OCI-LY7 (cell line): ENCODE results near the gene HOXC9. TPM values are rescaled to one million over a fixed set of nuclear protein-coding genes. Genes with fewer than 3 reads are reported as not detected.
A peak's percentile ranks its signal among the peaks of the same experiment; 100 is the strongest.
"Not testable (repeated sequence)": the region's sequence is repeated elsewhere in the genome, so short reads cannot be mapped to it uniquely, and the experiment has no call there.

Source experiments
- BruUV-seq: library from RNA; stranded (reverse); fragments of 400-500 nt; replicated peaks from 2 replicates; lab custom pipeline; 2021; lab: Mats Ljungman, UMichigan
- CTCF ChIA-PET: fragments of 300-600 bp; sonication (Branson Sonifier 250); formaldehyde crosslinking; loops from one replicate; lab custom pipeline; 2022; ENCODE audit warnings: antibody characterized with exemption; ENCODE audit not compliant: unreplicated experiment; lab: Charles Lee
- POLR2A ChIA-PET: fragments of 300-600 bp; sonication (Branson Sonifier 250); formaldehyde crosslinking; loops from one replicate; lab custom pipeline; 2022; ENCODE audit warnings: antibody characterized with exemption; lab: Charles Lee
- DNase-seq: peaks from one replicate; pipeline ENCODE4 v3.0.0-alpha.2; 2015; ENCODE audit warnings: low spot score
- H2AFZ ChIP-seq: fragments of 200-600 bp; sonication (generic), shearing (Covaris generic); 2 replicates; pipeline ENCODE4 v1.6.1; 2014; ENCODE audit warnings: mild to moderate bottlenecking, antibody characterized with exemption, low read length, moderate library complexity
- H3K27ac ChIP-seq: fragments of 200-600 bp; sonication (generic); 2 replicates; pipeline ENCODE4 v1.5.1; 2014; ENCODE audit warnings: mixed run types, low read depth, mild to moderate bottlenecking, moderate library complexity, low read length, inconsistent platforms; ENCODE audit not compliant: poor library complexity, severe bottlenecking
- H3K36me3 ChIP-seq: fragments of 200-600 bp; sonication (generic); 2 replicates; pipeline ENCODE4 v1.6.1; 2014; ENCODE audit warnings: mild to moderate bottlenecking, antibody characterized with exemption, low read length, moderate library complexity, mixed read lengths; ENCODE audit not compliant: insufficient read depth
- H3K4me1 ChIP-seq: fragments of 200-600 bp; sonication (generic); 2 replicates; pipeline ENCODE4 v1.5.1; 2014; ENCODE audit warnings: mild to moderate bottlenecking, low read length; ENCODE audit not compliant: insufficient read depth, poor library complexity, severe bottlenecking
- H3K4me2 ChIP-seq: fragments of 200-600 bp; sonication (generic); 2 replicates; pipeline ENCODE4 v1.6.1; 2014; ENCODE audit warnings: mild to moderate bottlenecking, low read length
- H3K4me3 ChIP-seq: fragments of 200-600 bp; sonication (generic); 2 replicates; pipeline ENCODE4 v1.5.1; 2014; ENCODE audit warnings: mild to moderate bottlenecking, low read depth, low read length; ENCODE audit not compliant: poor library complexity, severe bottlenecking
- H3K79me2 ChIP-seq: fragments of 200-600 bp; sonication (generic); 2 replicates; pipeline ENCODE4 v1.6.1; 2016; ENCODE audit warnings: low read depth, mild to moderate bottlenecking, low read length, moderate library complexity, mixed read lengths; ENCODE audit not compliant: insufficient read depth
- H3K9me2 ChIP-seq: fragments of 200-600 bp; sonication (generic); 2 replicates; pipeline ENCODE4 v1.6.1; 2016; ENCODE audit warnings: mild to moderate bottlenecking, low read length, mixed read lengths; ENCODE audit not compliant: insufficient read depth
- H3K9me3 ChIP-seq: fragments of 200-600 bp; sonication (generic); 2 replicates; pipeline ENCODE4 v1.6.1; 2014; ENCODE audit warnings: mild to moderate bottlenecking, mixed run types, low read length, mixed read lengths
- H4K20me1 ChIP-seq: fragments of 200-600 bp; sonication (generic); 2 replicates; pipeline ENCODE4 v1.6.1; 2014; ENCODE audit warnings: mild to moderate bottlenecking, antibody characterized with exemption, low read length, moderate library complexity, mixed read lengths; ENCODE audit not compliant: insufficient read depth
- EZH2phosphoT487 ChIP-seq: fragments of 200-600 bp; sonication (generic); IDR thresholded peaks from 2 replicates; pipeline ENCODE4 v1.6.1; 2018; ENCODE audit warnings: low read depth, borderline replicate concordance, mild to moderate bottlenecking, mixed run types, antibody characterized with exemption, low read length, moderate library complexity, mixed read lengths
- intact Hi-C: fragments of 100-400 bp; cut with micrococcal nuclease; formaldehyde crosslinking; loops from one replicate; pipeline ENCODE4 v1.10.0; 2022; ENCODE audit not compliant: unreplicated experiment
- total RNA-seq, 2 experiments: library from RNA; depleted of rRNA in 1 of 2; stranded (reverse); fragments of >200 nt in 1 of 2; shearing (Covaris generic) in 1 of 2; gene quantifications; 2 replicates each; pipeline ENCODE4 v1.2.3, GENCODE V29; 2014 to 2022
- TF ChIP-seq, protein P1 (sequence below): fragments of 200-600 bp; sonication (generic); conservative IDR thresholded peaks from 2 replicates; pipeline ENCODE4 v1.5.1; 2014; ENCODE audit warnings: mild to moderate bottlenecking, antibody characterized with exemption, low read length, moderate library complexity, mixed read lengths

Gene HOXC9
- total RNA-seq, 2 experiments from 2014 or later: 0.42 TPM; not detected in 1

- intact Hi-C loops: no loop called here
- H4K20me1 ChIP-seq: no peaks in the 10 kb centered on the region
- no peak overlapping the region for H2AFZ ChIP-seq
- no peaks in the 10 kb centered on the region for H3K79me2 ChIP-seq
- no peaks in the 10 kb centered on the region for H3K9me3 ChIP-seq
- peaks cover 46% of the 10 kb centered on the region for H3K4me1 ChIP-seq
- CTCF ChIA-PET: no interaction called here
- TF ChIP-seq, protein P1, sequence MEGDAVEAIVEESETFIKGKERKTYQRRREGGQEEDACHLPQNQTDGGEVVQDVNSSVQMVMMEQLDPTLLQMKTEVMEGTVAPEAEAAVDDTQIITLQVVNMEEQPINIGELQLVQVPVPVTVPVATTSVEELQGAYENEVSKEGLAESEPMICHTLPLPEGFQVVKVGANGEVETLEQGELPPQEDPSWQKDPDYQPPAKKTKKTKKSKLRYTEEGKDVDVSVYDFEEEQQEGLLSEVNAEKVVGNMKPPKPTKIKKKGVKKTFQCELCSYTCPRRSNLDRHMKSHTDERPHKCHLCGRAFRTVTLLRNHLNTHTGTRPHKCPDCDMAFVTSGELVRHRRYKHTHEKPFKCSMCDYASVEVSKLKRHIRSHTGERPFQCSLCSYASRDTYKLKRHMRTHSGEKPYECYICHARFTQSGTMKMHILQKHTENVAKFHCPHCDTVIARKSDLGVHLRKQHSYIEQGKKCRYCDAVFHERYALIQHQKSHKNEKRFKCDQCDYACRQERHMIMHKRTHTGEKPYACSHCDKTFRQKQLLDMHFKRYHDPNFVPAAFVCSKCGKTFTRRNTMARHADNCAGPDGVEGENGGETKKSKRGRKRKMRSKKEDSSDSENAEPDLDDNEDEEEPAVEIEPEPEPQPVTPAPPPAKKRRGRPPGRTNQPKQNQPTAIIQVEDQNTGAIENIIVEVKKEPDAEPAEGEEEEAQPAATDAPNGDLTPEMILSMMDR: no peak
- TF ChIP-seq EZH2phosphoT487: no peak
- H3K27ac ChIP-seq: no peak overlapping the region
- H3K4me2 ChIP-seq: no peak overlapping the region
- no peaks in the 10 kb centered on the region for H3K36me3 ChIP-seq
- no peak overlapping the region for H3K4me3 ChIP-seq
- POLR2A ChIA-PET: interaction anchor here (0.6 to 1.6 kb wide), 6 partner anchors 9 to 707 kb away, joined by 3 to 6 read pairs (median 4); partner anchors contain the start of genes HOXC4 and HOXC5
- H3K9me2 ChIP-seq: no peaks in the 10 kb centered on the region
- DNase-seq: no peak
- BruUV-seq: no TSS peak
Observed at GRCh38 chr12:54041097-54041690, 41.2 kb downstream of the HOXC9 start.

DNA sequence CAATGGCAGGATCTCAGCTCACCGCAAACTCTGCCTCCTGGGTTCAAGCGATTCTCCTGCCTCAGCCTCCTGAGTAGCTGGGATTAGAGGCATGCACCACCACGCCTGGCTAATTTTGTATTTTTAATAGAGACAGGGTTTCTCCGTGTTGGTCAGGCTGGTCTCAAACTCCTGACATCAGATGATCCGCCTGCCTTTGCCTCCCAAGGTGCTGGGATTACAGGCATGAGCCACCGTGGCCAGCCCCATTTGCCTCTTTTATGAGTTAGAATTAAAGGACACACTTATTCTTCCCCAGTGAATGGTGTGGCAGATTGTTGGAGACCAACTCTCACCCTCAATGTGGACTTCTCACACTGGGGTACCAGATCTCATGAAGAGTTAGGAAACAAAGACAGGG, 42.1 kb downstream of the HOXC9 start:
- CTCF ChIA-PET, H3K9me3 ChIP-seq, H3K79me2 ChIP-seq, H3K4me2 ChIP-seq, DNase-seq, H4K20me1 ChIP-seq, H3K4me3 ChIP-seq, H3K36me3 ChIP-seq, BruUV-seq, H3K9me2 ChIP-seq, H2AFZ ChIP-seq, intact Hi-C loops, H3K27ac ChIP-seq: not testable (repeated sequence)
- POLR2A ChIA-PET: interaction anchor here (0.8 to 1.6 kb wide), 3 partner anchors 8 to 18 kb away, joined by 3 to 6 read pairs (median 4); partner anchors contain the start of gene HOXC4
- peaks cover 38% of the 10 kb centered on the region for H3K4me1 ChIP-seq

- Histone ChIP-seq H2AFZ (peak overlapping the region; percentile 38; the same call in 1 of the 2 replicates), H3K79me2 (no peaks in the 10 kb centered on the region), H3K27ac (peak overlapping the region; percentile 21), H3K4me3 (peak overlapping the region; percentile 5), H3K9me3 (no peaks in the 10 kb centered on the region), H3K36me3 (no peaks in the 10 kb centered on the region), H4K20me1 (no peaks in the 10 kb centered on the region), H3K4me1 (peaks cover 32% of the 10 kb centered on the region), H3K9me2 (no peaks in the 10 kb centered on the region), H3K4me2 (peak overlapping the region; percentile 57)
- no TSS peak for BruUV-seq
- DNase-seq: no peak
- intact Hi-C loops: no loop called here
- TF ChIP-seq, protein P1: no peak
- TF ChIP-seq EZH2phosphoT487: no peak
- CTCF ChIA-PET: interaction anchor here (1.3 kb wide), 1 partner anchor 9 kb away, joined by 6 read pairs; no protein-coding TSS in a partner anchor
- POLR2A ChIA-PET: interaction anchor here (0.6 to 2.8 kb wide), 3 partner anchors 10 to 26 kb away, joined by 5 to 32 read pairs (median 8); partner anchors contain the start of genes HOXC4 and HOXC6
Observed at GRCh38 chr12:54042970-54043853, 43.3 kb downstream of the HOXC9 start.
